ENCODE measurements around the gene STEAP2.

- TF ChIP-seq CTCF (IDR thresholded peaks at IDR 0.05) = no peak
- TF ChIP-seq POLR2A (IDR thresholded peaks at IDR 0.05; ENCODE audit: low read length) = no peak
- TF ChIP-seq, protein P1, sequence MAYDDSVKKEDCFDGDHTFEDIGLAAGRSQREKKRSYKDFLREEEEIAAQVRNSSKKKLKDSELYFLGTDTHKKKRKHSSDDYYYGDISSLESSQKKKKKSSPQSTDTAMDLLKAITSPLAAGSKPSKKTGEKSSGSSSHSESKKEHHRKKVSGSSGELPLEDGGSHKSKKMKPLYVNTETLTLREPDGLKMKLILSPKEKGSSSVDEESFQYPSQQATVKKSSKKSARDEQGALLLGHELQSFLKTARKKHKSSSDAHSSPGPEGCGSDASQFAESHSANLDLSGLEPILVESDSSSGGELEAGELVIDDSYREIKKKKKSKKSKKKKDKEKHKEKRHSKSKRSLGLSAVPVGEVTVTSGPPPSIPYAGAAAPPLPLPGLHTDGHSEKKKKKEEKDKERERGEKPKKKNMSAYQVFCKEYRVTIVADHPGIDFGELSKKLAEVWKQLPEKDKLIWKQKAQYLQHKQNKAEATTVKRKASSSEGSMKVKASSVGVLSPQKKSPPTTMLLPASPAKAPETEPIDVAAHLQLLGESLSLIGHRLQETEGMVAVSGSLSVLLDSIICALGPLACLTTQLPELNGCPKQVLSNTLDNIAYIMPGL (CRISPR knock-in tag; IDR thresholded peaks at IDR 0.05; ENCODE audit: borderline replicate concordance) = no peak
- TF ChIP-seq, protein P2, sequence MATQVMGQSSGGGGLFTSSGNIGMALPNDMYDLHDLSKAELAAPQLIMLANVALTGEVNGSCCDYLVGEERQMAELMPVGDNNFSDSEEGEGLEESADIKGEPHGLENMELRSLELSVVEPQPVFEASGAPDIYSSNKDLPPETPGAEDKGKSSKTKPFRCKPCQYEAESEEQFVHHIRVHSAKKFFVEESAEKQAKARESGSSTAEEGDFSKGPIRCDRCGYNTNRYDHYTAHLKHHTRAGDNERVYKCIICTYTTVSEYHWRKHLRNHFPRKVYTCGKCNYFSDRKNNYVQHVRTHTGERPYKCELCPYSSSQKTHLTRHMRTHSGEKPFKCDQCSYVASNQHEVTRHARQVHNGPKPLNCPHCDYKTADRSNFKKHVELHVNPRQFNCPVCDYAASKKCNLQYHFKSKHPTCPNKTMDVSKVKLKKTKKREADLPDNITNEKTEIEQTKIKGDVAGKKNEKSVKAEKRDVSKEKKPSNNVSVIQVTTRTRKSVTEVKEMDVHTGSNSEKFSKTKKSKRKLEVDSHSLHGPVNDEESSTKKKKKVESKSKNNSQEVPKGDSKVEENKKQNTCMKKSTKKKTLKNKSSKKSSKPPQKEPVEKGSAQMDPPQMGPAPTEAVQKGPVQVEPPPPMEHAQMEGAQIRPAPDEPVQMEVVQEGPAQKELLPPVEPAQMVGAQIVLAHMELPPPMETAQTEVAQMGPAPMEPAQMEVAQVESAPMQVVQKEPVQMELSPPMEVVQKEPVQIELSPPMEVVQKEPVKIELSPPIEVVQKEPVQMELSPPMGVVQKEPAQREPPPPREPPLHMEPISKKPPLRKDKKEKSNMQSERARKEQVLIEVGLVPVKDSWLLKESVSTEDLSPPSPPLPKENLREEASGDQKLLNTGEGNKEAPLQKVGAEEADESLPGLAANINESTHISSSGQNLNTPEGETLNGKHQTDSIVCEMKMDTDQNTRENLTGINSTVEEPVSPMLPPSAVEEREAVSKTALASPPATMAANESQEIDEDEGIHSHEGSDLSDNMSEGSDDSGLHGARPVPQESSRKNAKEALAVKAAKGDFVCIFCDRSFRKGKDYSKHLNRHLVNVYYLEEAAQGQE (IDR thresholded peaks at IDR 0.05) = no peak
- no peak for TF ChIP-seq RAD21 (conservative IDR thresholded peaks at IDR 0.05 in 1 of 2, IDR thresholded peaks at IDR 0.05 in 1 of 2)
- TF ChIP-seq, protein P3, sequence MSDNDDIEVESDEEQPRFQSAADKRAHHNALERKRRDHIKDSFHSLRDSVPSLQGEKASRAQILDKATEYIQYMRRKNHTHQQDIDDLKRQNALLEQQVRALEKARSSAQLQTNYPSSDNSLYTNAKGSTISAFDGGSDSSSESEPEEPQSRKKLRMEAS (IDR thresholded peaks at IDR 0.05) = no peak
- no peak for TF ChIP-seq PBX3 (IDR thresholded peaks at IDR 0.05)
Measured at GRCh38 chr7:90243556-90243955, 32.0 kb downstream of the STEAP2 start.
